GM21619 (cell line): ENCODE measurements around the gene EXOC4.

ENCODE experiments used
- ATAC-seq: cut with Tn5 transposase; IDR thresholded peaks from one replicate; pipeline ENCODE4 v1.9.1; 2021; ENCODE audit not compliant: unreplicated experiment

The EXOC4 gene

GRCh38 chr7:133815611-133816210, 562.8 kb downstream of the EXOC4 start:
- no peak for ATAC-seq

- no peak for ATAC-seq
Observed at GRCh38 chr7:133819695-133820094, 566.8 kb downstream of the EXOC4 start.

DNA sequence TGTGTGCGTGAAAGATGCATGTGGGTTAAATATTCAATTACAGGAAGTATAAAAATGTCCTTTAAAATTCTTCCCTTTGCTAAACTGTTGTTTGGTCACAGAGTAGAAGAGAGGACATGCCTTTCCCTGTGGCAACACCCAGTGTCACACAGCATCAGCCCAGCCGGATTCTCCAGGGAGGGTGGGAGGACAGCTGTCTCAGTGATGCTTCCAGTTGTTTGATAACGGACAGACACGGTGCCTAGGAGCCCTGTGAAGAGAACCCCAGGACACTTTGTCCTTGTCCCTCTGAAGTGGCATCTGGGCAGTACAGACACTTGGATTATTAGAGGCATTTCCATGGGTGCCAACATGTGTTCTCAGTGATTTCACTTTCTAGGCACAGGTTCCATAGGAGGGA, 567.7 kb downstream of the EXOC4 start:
- ATAC-seq: no peak

GRCh38 chr7:133821171-133821570, 568.3 kb downstream of the EXOC4 start:
- ATAC-seq: no peak

- no peak for ATAC-seq
Observed at GRCh38 chr7:133822001-133822641, 569.2 kb downstream of the EXOC4 start.

- no peak for ATAC-seq
Observed at GRCh38 chr7:133822868-133823552, 570.1 kb downstream of the EXOC4 start.

DNA sequence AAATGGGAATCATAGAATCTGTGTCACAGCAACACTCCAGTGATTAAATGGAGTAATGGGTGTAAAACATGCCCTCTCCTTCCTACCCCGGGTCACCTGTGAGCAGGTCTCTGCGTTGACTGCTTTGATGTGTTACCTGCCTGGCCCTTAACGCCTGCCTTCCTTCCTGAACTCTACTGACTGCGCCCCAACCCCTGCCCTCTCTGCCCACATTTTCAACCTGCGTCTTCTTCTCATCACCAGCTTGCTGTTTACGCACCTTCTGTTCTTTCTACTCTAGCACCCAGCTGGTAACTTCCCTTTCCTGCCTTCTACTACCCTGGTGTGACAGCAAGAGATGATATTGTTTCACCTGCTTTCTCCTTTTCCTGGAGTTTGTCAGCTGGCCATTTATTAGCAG, 571.3 kb downstream of the EXOC4 start:
- ATAC-seq: no peak

DNA sequence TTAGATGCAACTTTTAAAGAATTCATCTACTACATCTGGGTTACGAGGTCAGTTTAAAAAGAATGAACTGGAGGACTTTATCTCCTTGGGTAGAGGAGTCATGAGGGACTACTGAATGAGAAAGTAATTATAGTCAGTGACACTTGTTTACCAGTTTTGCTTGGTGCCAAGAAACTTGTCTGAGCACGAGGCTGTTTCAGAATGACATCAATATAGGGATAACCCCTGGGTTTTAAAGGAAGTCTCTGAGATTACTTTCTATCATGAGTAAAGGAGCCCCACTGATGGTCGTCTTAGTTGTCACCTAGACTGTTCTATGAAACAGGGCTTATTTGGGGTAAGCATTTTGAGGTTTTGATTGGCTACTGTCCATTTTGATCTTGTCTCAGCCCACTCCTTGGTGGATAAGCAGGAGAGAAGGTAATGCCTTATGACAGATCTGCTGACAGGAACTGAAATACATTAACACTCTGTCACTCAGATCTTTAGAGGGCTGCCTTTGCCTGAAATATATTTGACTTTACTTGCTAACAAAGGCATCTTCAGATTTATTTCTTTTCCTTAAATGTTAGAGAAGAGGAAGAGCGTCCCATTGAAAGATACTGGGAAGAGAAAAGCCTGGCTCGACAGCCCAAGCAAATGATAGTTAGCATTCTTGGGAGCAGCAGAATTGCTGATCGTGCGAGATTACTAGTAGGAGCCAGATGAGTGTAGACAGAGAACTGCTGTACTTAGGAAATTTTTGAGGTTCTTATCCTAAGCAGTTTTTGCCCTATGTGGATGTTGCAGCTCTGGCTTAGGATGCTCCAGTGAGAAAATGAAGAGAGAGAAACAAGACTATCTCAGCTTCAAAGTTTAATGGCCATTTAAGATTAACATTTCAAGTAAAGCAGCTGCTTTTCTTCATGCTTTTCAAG, 575.1 kb downstream of the EXOC4 start:
- peak; percentile 83 for ATAC-seq

DNA sequence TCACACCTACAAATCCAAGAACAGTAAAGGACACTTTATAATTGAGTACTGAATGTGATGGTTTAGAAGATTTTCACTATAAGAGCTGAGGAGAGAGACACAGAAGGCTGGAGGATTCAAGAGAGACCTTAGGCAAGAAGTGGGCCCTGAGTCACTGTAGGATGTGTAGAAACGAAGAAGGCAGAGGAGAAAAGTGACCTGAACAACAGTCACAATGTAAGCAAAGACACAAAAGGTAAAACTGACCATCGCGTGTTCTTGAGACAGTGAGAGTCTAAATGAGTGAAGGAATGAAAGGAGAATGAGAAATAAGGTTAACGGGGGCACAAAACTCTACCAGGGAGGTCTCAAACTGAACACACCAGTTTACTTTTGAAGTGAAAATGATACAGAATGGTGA, 576.0 kb downstream of the EXOC4 start:
- ATAC-seq: no peak

DNA sequence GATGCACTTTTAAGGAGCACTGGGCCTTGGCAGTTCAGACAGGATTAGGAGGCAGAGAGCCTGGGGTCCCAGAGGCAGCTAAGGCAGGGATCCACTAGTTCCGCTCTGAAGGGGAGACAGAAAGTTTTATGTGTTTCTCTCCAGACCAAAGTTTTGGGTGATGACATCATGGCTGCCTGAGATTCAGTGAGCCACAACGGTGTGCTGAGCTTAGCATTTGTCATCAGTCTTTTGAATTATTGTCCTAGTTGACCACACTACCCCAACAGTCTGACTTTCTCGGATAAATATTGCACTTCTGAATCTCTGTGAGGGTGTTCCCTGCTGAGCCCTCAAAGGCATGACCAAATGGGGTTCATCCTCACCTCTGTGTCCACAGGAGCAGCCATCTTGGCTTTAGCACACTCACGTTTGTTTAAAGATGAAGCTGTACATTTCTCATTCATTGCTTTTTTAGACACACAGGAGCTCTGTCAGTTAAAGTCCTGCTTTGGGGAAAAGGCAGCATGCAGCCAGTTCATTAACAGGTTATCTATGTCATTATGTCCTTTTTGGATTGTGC, 576.5 kb downstream of the EXOC4 start:
- ATAC-seq: no peak

- ATAC-seq: no peak
Observed at GRCh38 chr7:133830081-133830480, 577.2 kb downstream of the EXOC4 start.

- no peak for ATAC-seq
Observed at GRCh38 chr7:133836666-133837065, 583.8 kb downstream of the EXOC4 start.

DNA sequence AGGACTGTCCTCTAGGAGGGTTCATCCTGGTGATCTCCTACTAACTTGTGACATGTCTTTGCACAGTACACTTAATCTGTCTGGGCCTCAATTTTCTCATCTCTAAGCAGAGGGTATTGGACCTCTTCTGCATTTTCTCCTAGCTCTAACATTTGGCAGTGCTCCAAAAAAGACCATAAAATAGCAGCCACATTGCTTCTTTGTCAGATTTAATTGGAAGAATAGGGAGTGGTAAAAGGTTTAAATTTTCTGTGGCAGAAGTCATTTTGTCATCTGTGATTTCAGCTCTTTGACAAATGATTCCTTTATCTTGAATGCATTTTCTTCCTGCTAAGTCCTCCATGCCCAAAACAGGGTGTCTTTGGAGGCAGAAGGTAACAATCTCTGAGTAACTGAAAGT, 584.3 kb downstream of the EXOC4 start:
- ATAC-seq: no peak

DNA sequence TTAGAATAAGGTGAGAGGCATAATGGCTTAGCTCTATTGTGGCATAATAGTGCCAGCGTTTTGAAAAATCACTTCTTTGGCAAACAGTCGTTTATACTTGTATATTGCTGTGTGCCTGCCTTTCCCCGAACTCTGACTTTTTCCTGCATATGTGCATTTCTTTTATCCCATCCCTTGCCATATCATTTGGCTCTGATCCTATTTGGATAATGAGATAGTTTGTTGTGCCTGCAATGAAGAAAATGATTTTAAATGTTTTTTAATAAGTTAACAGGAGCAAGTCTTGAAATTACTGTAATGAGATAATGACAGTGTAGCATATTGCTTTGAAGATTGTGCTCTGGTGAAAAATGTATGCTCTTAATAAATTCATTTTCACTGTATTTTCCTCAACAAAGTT, 586.2 kb downstream of the EXOC4 start:
- ATAC-seq: no peak

GRCh38 chr7:133843341-133843740, 590.5 kb downstream of the EXOC4 start:
- no peak for ATAC-seq

DNA sequence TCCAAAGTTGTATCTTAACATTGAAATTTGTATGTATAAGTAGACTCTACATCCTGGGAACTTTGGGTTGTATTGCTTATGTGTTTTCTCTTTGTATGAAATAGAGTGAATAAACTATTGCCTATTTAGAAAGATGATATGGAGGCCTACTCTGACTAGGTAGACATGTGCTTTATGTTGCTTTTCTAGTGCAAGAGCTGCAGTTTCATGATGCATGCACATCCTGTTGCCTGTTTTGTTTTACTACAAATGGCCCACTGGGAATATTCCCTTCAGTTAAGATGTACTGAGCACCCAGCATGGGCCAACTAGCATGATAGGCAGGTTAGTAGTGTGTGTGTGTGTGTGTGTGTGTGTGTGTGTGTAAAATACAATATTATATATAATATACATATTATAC, 592.1 kb downstream of the EXOC4 start:
- ATAC-seq: no peak

DNA sequence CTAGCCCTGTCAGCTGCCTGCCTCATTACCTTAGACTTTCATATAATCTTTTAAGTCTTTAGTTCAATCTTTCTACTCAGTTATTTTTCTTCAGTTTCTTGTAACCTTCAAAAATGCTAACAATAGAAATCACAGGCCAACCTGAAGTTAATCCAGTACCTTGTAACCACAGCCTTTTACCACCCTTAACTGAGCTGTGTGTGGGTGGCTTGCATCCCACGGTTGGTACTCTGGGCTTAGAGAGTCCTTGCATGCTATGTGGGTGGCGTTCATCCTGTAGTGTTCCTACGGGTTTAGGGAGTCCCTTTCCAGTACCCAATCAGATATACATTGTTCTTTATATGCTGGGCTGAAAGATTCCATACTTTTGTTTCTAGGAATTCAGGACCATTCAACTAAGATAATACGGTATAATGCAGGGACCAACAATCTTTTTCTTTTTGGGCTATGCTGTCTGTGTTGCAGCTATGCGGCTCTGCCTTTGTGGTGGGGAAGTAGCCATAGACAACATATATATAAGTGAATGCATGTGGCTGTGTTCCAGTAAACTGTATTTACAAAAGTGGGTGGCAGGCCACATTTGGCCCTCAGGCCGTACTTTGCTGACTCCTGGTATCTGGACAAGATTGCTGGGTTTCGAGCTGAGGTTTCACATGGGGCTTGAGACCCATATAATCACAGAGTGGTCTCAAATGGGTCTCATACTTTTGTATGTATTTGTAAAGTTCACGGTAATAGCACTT, 593.5 kb downstream of the EXOC4 start:
- ATAC-seq: no peak

- no peak for ATAC-seq
Observed at GRCh38 chr7:133850497-133851280, 597.8 kb downstream of the EXOC4 start.

DNA sequence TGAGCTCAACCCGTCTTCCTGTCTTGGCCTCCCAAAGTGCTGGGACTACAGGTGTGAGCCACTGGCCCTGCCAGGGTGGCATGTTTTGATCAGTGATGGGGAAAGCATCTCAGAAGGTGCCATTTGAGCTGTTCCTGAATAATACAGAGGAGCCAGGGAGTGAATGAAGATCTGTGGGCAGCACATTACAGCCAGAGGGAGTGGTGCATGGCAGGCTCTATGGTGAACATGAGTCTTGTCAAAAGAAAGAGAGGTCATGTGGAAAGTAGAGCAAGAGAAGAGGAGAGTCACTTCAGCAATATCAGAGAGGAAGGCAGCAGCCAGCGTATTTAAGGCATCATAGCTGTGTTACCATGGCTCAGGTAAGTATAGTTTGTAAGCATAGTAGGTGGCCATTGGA, 598.5 kb downstream of the EXOC4 start:
- ATAC-seq: no peak
